GM23338 (cell line): ENCODE results near the gene LAD1. TPM values are rescaled to one million over a fixed set of nuclear protein-coding genes. Genes with fewer than 3 reads are reported as not detected.

Source experiments
- polyA plus RNA-seq: library from polyadenylated mRNA; unstranded; fragments of >200 nt; fragmentation: Nextera tagmentation; extraction: Ambion mirVana; gene quantifications from 2 replicates; pipeline ENCODE4 v1.2.1, GENCODE V29; 2016
- total RNA-seq: library from RNA; depleted of rRNA; stranded (reverse); fragments of >200 nt; shearing (Covaris generic); gene quantifications from 2 replicates; pipeline ENCODE4 v1.2.3, GENCODE V29; 2014; rRNA removed

The LAD1 gene
- total and polyA plus RNA-seq, 2 experiments from 2014 or later: 17.6 to 18.9 TPM

Other genes with a start within 250 kb of the LAD1 start
- 109 and 147 TPM in 2 replicates for gene TMEM9, start 244.8 kb downstream of the LAD1 start, total RNA-seq
- gene TMEM9, start 244.8 kb downstream of the LAD1 start, polyA plus RNA-seq: 71.1 and 78.6 TPM in 2 replicates
- not detected in 2 replicates for gene IGFN1, start 208.5 kb downstream of the LAD1 start, total RNA-seq
- not detected in 2 replicates for gene IGFN1, start 208.5 kb downstream of the LAD1 start, polyA plus RNA-seq
- gene PKP1, start 115.8 kb downstream of the LAD1 start, total RNA-seq: 0.58 and 0.83 TPM in 2 replicates
- 0.17 and 0.19 TPM in 2 replicates for gene PKP1, start 115.8 kb downstream of the LAD1 start, polyA plus RNA-seq
- 4.5 and 7.5 TPM in 2 replicates for gene TNNT2, start 21.6 kb downstream of the LAD1 start, total RNA-seq
- gene TNNT2, start 21.6 kb downstream of the LAD1 start, polyA plus RNA-seq: 19.1 and 25.3 TPM in 2 replicates
- gene TNNI1, start 22.4 kb upstream of the LAD1 start, total RNA-seq: not detected in 2 replicates
- 0.36 and 4.1 TPM in 2 replicates for gene TNNI1, start 22.4 kb upstream of the LAD1 start, polyA plus RNA-seq
- gene PHLDA3, start 69.9 kb upstream of the LAD1 start, total RNA-seq: 87.4 and 111 TPM in 2 replicates
- 37.5 and 38.9 TPM in 2 replicates for gene PHLDA3, start 69.9 kb upstream of the LAD1 start, polyA plus RNA-seq
- 24.1 and 29.9 TPM in 2 replicates for gene CSRP1, start 107.8 kb upstream of the LAD1 start, total RNA-seq
- 5.8 and 6.2 TPM in 2 replicates for gene CSRP1, start 107.8 kb upstream of the LAD1 start, polyA plus RNA-seq
- 37.2 and 37.4 TPM in 2 replicates for gene NAV1, start 139.8 kb upstream of the LAD1 start, total RNA-seq
- gene NAV1, start 139.8 kb upstream of the LAD1 start, polyA plus RNA-seq: 22.6 and 22.7 TPM in 2 replicates